ENCODE results near the gene ITGB1. TPM values are rescaled to one million over a fixed set of nuclear protein-coding genes. Genes with fewer than 3 reads are reported as not detected.

ITGB1 gene
- total and polyA plus RNA-seq, 10 of the 15 experiments (the other 5 are each of a cell fraction or from before 2014, with no cell fraction given) = 2.8 to 20.7 (median 10.4) TPM

GRCh38 chr10:32982293-32982709 is 24.3 kb upstream of the ITGB1 start:
- Histone ChIP-seq H3K4me1 (ENCODE audit: control insufficient read depth, insufficient read depth, low read length) (no peaks in the 10 kb centered on the region; the same call in 1 of the 2 replicates), H3K27me3 (replicated peaks in 1 of 2; ENCODE audit: control insufficient read depth in 2 of 2, insufficient read depth in 2 of 2, low read length in 1 of 2) (no peaks in the 10 kb centered on the region; a peak in 1 of 4 replicates), H3K4me3 (no peak overlapping the region), H3K27ac (ENCODE audit: control insufficient read depth, insufficient read depth) (no peak overlapping the region), H3K36me3 (ENCODE audit: control insufficient read depth in 2 of 2, insufficient read depth in 2 of 2, low read length in 1 of 2) (no peaks in the 10 kb centered on the region), H3K9me3 (replicated peaks; ENCODE audit: control insufficient read depth, insufficient read depth, low read length) (no peaks in the 10 kb centered on the region), H3K9ac (ENCODE audit: control insufficient read depth, insufficient read depth, low read length) (no peak overlapping the region), H2AFZ (ENCODE audit: control insufficient read depth, low read depth, low read length) (no peak overlapping the region), H3K4me2 (ENCODE audit: control insufficient read depth, insufficient read depth) (no peak overlapping the region), H3K79me2 (ENCODE audit: control insufficient read depth, insufficient read depth, low read length) (no peaks in the 10 kb centered on the region), H4K20me1 (ENCODE audit: control insufficient read depth, insufficient read depth) (no peaks in the 10 kb centered on the region)
- no peak for DNase-seq (ENCODE audit: low read depth, low spot score)
- CTCF ChIA-PET = interaction anchor here (0.9 kb wide), 1 partner anchor 26 kb away, joined by 3 read pairs; no protein-coding TSS in a partner anchor
- BruUV-seq (replicated peaks) = no TSS peak
- 83% methylated on average over 9 of the region's 9 CpGs for WGBS (ENCODE audit: insufficient coverage, insufficient replicate concordance, low lambda C conversion rate, missing lambda C conversion rate)
- no peak for ATAC-seq
- POLR2A ChIA-PET = no interaction called here
- in situ Hi-C loops (cut with MboI) = no loop called here
- TF ChIP-seq HCFC1 (IDR thresholded peaks at IDR 0.05; ENCODE audit: low read length) = no peak
- TF ChIP-seq TCF7 (IDR thresholded peaks at IDR 0.05; ENCODE audit: borderline replicate concordance) = no peak
- no peak for TF ChIP-seq POLR2AphosphoS2 (IDR thresholded peaks at IDR 0.05; ENCODE audit: low read depth, low read length)
- TF ChIP-seq HSF1 (IDR thresholded peaks at IDR 0.05; ENCODE audit: low read depth, low read length) = no peak
- no peak for TF ChIP-seq SPI1 (IDR thresholded peaks at IDR 0.05; ENCODE audit: borderline replicate concordance, insufficient read depth, low read depth, low read length)
- TF ChIP-seq GABPA (IDR thresholded peaks at IDR 0.05; ENCODE audit: low read depth) = no peak
- no peak for TF ChIP-seq CHD1 (IDR thresholded peaks at IDR 0.05; ENCODE audit: low read depth, low read length)
- no peak for TF ChIP-seq PAX5 (IDR thresholded peaks at IDR 0.05; ENCODE audit: borderline replicate concordance, low read depth, low read length)
- TF ChIP-seq ATF7 (IDR thresholded peaks at IDR 0.05; ENCODE audit: low read depth) = no peak
- no peak for TF ChIP-seq HDAC6 (IDR thresholded peaks at IDR 0.05; ENCODE audit: unreplicated experiment)
- no peak for TF ChIP-seq ZBTB4 (CRISPR knock-in tag; IDR thresholded peaks at IDR 0.05)
- TF ChIP-seq CREB1 (IDR thresholded peaks at IDR 0.05; ENCODE audit: low read depth) = no peak
- no peak for TF ChIP-seq POLR2AphosphoS5 (IDR thresholded peaks at IDR 0.05; ENCODE audit: low read length)
- no peak for TF ChIP-seq RB1 (IDR thresholded peaks at IDR 0.05; ENCODE audit: borderline replicate concordance)
- no peak for TF ChIP-seq RAD51 (IDR thresholded peaks at IDR 0.05)
- SMC1A ChIA-PET (ENCODE audit: uncharacterized antibody, unreplicated experiment) = no interaction called here
- RAD21 ChIA-PET (ENCODE audit: unreplicated experiment) = no interaction called here
- intact Hi-C loops (cut with micrococcal nuclease; ENCODE audit: unreplicated experiment) = no loop called here
- no peak for FAIRE-seq
